Stimulated activated CD4-positive, alpha-beta T cell treated with anti-CD3 and anti-CD28 coated beads, TNF-alpha, amount 100 ng/mL, for 48 hours (primary cell): ENCODE data around the gene TSPAN14.

Experiments used
- DNase-seq, 3 donors: peaks; one replicate each; pipeline ENCODE4 v3.0.0-alpha.2; 2020; ENCODE audit warnings: low read depth in 3 of 3

The TSPAN14 gene

DNA sequence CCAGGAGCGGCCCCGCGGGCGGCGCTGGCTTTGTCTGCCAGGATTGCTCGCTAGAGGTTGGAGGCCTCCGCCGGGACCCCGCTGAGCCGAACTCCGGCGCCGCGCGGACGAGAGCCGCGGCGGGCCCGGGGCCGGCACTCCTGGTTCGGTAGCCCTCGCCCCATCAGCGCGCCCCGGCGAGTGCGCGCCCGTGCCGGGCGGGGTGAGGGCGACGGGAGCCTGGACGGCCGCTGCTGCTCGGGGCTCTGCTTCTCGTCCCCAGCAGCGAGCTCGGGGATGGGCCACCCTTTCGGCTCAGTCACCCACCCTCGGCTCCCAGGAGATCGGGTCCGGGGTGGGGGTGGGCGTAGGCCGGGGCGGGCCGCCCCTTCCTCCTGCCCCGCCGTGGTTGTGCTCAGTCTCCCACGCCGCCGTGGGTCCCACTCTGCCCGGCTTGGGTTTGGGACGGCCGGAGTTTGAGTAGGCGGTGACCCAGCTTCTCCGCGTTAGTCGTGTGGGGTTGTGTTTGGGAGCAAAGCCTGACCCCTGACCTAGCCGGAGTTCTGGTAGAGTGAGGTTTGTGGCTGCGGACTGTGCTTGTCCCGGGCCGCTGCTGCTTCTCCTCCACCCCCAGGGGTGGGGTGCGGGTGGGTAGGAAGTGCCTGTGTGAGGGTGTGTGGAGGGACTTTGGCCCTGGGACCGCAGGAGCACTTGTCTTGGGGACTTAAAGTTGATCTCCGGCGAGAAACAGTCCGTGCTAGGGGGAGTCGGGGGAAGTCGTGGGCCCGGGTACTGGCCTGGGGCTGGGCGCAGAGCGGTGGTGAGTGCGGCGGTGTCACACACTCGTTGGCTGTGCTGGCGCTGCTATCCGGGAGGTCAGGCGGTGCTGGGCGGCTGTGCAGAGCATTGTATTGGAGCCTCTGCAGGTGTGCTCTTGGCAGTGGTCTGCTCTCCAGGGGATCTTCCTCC, 677 bp downstream of the TSPAN14 start:
- no peak for DNase-seq

DNA sequence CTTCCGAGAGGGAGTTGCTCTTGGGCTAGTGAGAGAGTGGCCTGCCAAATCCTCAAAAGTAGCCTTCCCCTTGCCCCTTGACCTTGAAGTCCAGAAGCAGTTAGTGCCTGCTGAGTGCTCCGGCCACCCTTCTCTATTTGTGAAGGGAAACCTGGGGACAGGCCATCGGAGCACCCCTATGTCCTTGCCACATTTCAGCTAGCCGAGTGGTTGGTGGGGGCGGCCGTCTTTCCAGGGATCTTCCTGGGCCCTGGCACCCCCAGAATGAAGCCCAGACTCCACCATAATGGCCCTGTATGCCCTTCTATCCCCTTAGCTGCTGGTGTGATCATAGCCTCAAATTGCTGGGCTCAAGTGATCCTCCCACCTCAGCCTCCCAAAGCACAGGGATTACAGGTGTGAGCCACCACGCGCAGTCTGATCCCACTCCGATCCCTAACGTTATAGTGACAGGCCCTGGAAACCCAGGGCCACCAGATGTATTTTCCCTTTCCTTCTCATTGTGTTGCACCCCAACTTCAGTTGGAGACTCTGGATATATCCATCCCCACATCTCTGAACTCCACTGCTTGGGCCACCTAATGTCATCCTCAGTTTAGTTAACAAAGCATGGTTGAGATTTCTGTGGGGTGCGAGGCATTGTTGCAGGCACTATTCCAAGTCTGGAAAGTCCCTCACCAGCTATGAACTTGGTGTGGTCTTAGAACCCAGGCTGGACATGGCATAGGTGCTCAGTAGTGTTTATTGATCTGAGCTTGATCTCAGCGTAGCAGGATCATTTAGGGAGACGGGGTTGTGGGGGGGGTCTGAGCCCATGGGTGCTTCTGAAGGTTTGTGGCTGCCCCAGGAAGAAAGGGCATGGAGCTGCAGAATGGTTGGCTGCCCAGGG, 1.6 kb downstream of the TSPAN14 start:
- no peak for DNase-seq

DNA sequence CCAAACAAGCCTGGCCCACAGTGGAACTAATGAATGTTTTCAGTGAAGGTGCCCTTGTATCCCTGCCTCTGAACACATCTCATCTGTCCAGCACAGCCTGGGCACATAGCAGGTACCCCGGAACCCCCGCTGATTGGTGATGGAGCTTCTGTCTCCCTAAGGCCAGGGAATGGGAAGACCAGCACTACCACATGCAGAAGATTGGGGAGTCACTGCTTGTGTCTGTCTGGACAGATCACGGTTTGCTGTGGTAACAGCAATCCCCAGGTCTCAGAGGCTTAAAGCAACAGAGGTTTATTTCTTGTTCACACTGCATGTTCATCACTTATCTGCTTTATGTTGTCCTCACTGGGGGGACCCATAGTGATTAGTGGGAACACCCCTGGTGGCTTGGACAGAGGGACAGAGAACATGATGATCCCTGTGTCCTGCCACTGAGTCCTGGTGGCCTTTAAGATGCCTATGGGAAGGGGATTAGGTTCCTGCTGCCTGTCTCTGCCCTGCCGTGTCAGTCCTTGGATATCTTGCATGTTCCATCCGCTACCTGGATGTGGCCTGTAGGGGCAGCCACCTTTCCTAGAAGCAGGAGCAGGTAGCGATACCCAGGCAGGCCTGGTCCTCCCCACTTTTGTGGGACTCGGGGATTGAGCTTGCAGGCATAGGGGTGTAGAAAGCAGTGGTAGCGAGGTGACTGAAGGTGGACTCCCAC, 3.6 kb downstream of the TSPAN14 start:
- DNase-seq, result no peak

DNA sequence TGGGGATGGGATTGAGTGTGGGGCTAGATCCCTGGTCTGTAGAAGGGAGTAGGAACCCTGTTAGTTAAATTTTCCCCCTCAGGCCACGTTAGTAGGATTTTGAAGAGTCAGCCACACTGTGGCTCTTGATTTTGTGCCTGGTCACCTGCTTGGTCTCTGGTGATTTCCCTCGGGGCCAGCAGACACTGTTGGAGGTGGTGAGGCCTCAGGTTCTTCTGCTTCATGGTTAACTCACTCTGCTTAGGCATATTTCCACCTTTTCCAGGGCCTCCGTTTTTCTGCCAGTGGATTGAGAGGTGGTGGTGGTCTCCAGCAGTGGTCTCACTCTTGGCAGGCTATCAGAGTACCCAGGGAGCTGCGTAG, 4.1 kb downstream of the TSPAN14 start:
- DNase-seq, result no peak

DNA sequence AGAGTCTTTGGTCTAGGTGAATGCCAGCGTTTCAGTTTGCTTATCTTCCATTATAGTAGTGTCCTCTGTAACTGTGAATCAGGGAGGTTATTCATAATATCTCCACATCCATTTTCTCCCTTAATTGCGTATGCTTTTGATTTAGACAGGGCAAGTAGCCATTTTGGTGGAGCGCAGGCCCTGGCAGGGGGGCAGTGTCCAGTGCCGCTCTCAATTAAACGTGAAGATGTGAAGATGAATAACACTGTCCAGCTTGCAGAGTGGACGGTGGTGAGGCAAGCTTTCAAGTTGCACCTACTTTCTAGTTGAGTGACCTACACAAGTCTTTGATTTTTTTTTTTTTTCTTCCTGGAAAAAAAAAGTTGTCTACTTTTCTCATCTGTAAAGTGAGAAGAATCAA, 4.5 kb downstream of the TSPAN14 start:
- no peak for DNase-seq

DNA sequence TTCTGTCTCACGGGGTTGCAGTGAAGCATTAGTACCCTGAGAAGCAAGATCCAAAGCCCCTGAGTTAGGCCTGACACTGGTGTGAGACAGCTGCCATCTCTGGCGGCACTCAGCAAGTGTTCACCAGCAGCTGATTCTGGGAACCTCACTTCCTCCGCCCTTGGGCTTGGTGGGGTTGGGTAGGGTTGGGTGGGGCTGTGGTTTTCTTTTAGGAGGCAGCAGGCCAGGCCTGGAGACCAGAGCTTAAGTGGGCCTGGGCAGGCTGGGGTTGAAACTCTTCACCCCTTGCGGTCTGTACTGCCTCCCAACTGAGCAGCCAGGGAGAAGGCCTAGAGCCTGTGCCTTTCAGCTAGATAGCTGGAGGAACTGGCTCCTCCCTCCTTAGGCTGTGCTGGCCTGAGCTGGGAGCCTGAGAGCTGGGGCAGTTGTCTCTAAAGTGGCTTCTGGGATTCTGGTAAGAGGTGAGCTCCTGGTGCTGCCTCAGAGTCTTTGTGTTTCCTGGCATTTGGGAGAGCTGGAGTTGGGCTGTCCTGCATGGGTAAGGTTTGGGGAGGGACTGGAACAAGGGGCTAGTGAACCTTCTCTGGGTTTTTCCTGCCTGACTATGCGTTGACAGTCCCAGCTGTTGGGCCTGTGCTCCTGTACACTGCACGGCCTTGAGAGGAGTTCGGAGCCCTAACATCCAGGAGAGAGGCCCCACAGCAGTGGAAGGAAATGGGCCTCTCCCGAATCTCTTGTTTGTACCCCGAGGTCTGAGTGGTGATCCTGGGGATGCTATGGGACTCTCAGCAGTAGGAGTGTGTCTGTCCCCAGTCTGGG, 5.1 kb downstream of the TSPAN14 start:
- DNase-seq, result peak in 1 of 3 donors; percentile 65

DNA sequence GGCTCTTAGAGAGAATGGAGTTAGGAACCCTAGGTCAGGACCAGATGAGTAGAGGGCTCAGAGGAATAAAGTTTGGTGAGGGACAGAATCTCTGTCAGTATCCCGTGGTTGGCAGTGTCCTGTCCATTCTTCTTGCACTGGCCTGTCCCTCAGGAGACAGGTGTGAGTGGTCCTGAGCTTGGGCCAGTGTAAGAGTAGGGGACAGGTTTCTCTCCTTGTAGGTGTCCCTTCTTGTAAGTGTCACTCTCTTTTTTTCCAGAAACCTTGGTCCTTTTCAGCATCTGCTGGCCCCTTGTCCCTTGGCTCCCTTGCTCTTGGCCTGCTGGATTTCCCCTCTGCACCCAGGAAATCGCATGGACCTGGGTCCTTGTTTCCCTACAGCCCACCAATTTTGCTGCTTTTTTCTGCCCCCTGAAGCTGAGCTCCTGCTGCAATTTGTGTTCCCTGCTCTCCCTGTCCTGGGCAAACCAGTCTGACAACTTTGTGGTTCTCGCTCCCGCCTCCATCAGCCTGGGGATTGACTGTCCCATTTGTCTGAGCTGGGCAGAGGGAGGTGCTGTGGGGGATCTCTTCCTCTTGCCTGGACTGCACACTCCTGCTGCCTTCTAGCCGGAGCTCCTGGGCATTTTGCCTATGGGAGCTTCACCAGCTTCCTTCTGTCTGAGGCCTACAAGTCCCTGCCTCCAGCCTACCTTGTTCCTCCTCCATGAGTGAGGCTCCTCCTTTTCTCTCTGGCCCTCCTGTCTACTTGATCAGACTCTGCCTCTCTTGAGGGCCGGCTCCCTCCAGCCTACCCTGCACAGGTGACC, 6.5 kb downstream of the TSPAN14 start:
- DNase-seq, result no peak

DNA sequence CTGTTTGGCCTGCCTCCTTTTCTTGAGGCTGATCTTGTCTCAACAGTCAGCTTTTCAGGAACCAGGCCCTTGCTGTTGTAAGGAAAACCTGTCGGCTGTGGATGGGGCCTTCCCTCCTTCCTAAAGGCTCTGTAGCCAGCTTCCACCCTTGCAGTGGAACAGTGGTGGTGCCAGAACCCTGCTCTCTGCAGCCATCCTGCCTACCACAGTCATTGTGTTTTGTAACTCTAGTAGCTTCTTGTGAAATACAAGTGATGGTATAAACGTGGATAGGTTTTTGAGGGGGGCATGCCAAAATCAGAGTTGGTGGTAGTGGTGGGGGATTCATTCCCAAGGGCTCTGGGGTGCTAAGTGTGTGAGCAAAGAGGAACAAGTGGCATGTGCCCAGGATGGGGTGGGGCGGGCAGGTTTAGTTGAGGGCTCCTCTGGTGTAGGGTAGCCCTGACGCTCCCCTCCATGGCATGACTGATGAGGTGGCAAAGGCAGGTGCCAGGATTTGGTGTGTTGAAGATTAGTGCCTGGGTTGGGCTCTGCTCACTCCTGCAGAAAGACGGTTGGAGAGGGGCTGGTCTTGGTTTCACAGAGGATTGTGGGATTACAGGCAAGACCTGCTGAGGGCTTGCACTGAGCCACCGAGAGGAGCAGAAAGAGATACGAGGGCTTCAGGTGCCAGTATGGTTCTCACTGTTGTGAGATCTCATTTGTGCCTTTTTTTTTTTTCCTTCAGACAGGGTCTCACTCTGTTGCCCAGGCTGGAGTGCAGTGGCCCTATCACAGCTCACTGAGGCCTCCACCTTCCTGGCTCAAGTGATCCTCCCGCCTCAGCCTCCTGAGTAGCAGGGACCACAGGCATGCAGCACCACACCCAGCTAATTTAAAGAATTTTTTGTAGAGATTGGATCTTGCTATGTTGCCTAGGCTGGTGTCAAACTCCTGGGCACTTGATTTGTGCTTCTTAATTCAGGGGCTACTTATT, 7.4 kb downstream of the TSPAN14 start:
- DNase-seq, result no peak

DNA sequence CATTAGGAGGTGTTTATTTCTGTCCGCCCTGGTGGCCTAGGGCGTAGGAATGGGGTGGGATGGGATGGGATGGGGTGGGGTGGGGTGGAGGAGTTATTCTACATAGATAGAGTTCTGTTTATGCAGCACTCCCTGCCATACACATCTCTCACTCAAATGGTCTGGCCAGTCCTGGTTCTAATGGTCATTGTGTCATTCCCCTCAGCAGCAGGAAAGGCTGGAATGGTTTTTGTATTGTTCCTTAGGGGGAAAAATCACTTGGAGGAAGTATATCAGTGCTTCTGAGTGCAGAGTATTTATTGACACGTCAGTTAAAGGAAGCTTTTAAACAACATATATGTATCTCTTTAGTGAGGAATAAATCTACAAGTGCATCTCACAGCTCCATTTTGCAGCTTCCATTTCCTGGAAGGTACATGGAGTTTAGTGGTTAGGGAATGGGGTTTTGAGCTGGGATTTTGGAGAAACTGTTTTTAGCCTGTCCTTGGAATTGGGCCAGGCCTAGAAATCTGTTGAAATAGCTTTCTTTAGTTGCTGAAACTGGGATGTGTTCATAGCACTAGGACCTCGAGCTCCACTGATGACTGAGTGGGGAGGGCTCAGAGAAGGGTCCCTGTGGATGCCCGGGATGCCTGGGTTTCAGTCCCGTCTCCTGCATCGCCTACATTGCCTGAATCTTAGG, 8.3 kb downstream of the TSPAN14 start:
- no peak for DNase-seq

DNA sequence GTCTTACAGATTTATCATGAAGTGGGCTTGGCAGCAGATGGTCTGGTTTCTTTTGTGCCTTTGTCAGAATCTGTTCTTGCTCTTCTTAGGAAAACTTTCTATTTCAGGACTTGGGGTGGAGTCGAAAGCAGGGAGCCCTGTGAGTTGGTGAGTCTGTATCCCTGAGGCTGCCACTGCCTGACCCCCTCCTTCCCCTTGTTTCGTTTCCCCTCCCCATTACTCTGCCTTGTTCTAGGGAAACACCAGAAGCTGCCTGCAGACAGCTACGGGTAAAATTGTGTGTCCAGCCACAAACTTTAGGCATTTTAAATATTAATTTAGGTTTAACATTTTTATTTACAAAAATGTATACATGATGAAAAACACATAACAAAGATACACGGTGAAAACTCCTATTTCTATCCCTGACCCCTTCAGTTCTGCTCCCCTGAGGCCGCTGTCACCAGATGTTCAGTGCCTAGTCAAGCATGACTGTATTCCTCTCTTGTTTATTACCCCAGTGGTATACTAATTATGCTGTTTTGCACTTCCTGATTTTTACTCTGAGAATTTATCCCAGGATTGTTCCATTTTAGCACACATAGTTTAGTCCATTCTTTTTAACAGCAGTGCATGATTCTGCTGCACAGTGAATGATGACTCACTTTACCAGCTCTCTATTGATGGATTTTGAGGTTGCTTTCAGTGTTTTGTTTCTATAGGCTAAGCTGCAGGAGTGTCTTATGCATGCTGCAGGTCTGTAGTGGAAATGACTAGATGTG, 9.1 kb downstream of the TSPAN14 start:
- no peak for DNase-seq

DNA sequence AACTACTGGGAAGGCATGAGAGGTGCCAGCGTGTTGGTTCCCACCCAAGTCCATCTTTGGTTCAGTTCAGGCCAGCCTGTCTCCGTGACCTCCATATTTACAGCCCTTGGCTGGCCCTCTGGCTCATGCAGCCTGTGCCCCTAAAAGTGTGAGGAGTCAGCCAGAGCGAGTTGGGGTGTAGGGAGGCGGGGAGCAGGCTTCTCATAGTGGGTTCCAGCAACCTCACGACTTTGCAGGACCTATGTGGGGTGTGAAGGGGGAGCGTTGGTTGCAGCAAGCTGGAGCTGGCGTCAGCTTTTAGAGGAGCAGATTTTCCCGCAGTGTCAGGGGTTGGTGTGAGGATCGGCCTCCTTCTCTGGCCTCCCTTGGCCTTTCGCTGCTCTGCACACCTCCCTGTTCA, 9.8 kb downstream of the TSPAN14 start:
- DNase-seq, result no peak

DNA sequence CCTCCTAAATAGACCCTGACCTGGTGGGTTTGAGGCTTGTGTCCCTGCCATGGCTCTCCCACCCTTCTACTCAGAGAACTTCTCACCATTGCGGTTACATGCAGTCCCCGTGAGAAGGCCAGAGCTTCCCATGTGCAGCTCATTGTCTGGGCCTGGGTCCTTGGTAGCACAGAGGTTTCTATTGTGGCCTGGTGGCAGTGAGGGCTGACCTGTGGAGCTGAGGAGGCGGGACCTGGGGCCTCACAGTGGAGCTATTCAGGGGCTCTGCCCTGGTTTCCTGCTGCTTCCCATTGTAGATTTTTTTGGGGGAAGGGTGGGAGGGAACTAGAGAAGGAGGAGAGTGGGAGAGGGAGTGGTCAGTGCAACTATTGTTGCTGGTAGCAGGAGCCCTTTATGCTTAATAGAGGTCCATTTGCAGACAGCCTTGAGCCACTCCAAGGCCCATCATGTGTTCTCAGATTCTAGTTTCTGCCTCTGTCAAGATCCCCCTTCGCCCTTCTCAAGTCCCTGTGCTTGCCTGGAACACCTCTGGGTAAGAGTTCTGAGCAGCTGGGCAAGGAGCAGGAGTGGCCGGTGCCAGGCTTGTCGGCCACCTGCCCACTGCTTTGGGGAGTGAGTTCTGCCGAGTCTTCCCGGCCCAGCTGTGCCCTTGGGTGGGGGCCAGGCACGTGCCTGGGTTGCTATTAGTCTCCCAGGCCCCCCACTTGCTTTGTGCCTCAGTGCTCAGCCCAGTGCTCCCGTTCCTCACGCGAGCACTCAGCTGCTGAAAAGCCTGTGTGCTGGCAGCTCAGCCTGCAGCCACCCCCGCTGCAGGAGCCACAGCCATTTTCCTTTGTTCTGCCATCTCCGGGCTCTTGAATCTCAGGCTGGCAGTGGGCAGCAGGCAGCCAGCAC, 10.7 kb downstream of the TSPAN14 start:
- no peak for DNase-seq

DNA sequence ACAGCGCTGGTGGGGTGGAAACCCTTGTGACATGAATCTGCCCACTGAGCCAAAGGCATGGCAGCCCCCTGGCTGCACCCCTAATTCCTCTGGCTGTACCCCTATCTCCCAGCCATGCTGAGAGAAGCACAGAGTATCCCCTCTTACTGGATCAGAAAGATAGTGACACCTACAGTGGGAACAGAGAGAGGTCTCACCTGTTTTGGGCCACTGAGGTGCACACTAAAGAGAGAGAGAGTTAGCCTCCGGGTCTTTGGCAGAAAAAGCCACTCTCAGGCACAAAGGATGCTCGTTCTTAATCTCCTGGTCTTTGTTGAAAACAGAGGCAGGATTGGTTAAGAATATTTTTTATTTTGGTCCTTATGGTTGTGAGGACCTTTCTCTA, 11.3 kb downstream of the TSPAN14 start:
- no peak for DNase-seq

DNA sequence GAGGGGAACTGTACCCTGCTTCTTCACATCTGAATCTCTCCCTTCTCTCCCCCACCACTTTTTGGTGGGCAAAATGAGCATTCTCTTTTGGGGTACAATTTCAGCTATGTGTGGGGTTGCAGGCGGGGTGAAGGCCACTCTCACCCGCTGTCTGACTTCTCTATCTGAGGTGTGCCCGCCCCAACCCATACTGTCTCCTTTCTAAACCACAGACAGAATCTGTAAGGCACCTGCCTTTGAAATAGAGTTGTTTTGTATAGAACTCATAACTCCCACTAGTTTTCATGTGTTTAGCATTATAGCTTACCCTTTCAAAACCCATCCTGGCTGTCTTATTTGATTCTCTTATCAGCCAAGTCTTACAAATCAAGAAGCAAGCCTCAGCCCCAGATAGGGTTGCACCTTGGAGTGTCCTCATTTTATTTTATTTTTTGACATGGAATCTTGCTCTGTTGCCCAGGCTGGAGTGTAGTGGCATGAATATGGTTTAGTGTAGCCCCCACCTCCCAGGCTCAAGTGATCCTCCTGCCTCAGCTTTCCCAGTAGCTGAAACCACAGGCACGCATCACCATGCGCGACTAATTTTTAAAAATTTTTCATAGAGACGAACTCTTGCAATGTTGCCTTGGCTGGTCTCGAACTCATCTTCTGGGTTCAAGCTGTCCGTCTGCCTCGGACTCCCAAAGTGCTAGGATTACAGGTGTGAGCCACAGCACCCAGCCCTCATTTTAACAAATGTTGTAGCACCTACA, 11.9 kb downstream of the TSPAN14 start:
- DNase-seq, result no peak

DNA sequence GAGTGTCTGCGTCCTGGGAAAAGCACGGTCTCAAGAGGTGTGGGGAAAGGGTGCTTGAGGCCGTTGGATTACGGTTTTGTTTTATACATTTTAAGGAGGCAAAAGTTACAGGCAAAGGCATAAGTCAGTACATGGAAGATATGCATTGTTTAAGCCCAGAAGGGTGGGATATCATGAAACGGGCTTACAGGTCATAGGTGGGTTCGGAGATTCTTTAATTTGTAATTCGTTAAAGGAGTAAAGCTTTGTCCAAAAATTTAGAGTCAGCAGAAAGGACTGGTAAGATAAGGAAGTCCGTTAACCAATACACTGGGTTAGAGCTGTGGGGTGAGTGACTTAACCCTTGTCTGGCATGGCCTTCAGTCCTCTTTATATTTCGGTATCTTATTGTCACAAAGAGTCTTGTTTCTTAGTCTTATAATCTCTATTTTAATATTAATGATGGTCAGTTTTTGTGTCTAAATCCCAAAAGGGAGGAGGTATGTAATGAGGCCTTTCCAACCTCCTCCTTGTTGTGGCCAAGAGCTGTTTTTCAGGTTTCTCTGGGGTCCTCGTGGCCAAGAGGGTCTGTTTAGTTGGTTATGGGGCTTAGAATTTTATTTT, 12.7 kb downstream of the TSPAN14 start:
- no peak for DNase-seq

DNA sequence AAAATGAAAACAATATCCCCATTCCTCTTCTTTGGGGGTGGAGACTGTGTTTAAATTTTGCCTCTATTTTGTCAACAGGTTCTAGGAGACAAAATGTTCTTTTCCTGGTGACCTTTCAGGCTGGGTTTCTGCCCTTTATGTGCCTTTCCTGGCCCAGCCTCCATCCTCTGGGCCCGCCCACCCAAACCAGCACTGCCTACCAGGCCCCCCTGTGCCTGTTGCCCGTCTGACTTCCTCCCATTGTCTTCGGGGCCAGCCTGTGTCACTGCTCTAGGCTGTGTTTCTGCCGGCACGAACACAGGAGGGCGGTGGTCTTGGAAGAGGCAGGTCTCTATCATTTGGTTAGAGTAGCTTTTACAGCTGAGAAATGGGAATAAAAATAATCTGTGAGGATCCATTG, 13.9 kb downstream of the TSPAN14 start:
- DNase-seq, result no peak
